ENCODE results near the gene LINGO3.

DNA sequence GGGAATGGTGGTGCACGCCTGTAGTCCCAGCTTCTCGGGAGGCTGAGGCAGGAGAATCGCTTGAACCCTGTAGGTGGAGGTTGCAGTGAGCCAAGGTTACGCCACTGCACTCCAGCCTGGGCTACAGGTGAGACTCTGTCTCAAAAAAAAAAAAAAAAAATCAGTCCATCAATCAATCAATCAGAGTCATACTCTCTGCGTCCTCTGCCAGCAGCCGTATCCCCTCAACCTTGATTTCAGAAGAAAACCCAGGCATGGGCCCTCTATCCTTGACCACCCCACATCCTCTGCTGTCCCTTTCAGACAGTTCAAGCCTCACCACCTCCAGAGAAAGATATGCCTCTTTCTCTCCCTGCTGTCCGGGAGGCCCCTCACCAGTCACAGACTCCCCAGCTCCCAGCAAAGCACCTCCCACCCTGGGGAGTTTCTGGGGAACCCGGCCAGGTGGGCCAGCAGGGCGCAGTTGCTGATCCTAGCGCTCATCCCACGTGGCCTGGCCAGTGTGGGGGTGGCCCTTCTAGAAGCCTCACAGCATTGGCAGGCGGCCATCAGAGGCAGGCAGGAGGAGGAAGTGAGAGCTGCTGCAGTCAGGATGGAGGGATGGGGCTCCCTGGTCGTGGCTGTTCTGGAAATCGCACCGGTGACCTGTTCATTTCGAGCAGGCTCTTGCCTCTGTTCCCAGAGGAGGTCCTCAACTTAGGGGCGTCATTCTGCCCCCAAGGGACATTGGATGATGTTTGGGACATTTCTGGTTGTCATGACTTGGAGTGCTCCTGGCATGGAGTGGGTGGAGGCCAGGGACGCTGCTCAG lies 41.6 kb downstream of the LINGO3 start:
- TF ChIP-seq POLR2AphosphoS5 (IDR thresholded peaks at IDR 0.05) (no peak), CTCF (IDR thresholded peaks at IDR 0.05; ENCODE audit: poor library complexity, severe bottlenecking) (no peak)

All from neural cell (in vitro differentiated cells).